Measurements from ENCODE around the gene AHI1.

GRCh38 chr6:135233686-135234491 is 263.7 kb downstream of the AHI1 start:
- TF ChIP-seq CTCF (IDR thresholded peaks at IDR 0.05) (no peak), POLR2A (IDR thresholded peaks at IDR 0.05) (no peak)

All from heart left ventricle (tissue), 13 donors.